ENCODE results near the gene ARHGAP21. TPM values are rescaled to one million over a fixed set of nuclear protein-coding genes. Genes with fewer than 3 reads are reported as not detected.

The ARHGAP21 gene
- total RNA-seq, 4 donors from 2014 or later: 83.2 to 118 (median 86.3) TPM

- H3K4me3 ChIP-seq (replicated peaks in 1 of 3): no peak overlapping the region
These were observed 24.5 kb upstream of the ARHGAP21 start for GRCh38 chr10:24748214-24748613.

GRCh38 chr10:24744946-24745345 lies 21.3 kb upstream of the ARHGAP21 start:
- no peaks in the 10 kb centered on the region for H3K9me3 ChIP-seq
- 34 to 41% methylated on average over 3 of the region's 3 CpGs for WGBS, 2 donors
- H3K36me3 ChIP-seq: no peaks in the 10 kb centered on the region
- intact Hi-C loops (cut with DNase I): no loop called here
- no peak overlapping the region for H3K27ac ChIP-seq
- H3K4me3 ChIP-seq (replicated peaks in 1 of 3): no peak overlapping the region
- no peaks in the 10 kb centered on the region for H3K4me1 ChIP-seq
- no peak for DNase-seq
- TF ChIP-seq POLR2A (IDR thresholded peaks at IDR 0.05) (no peak), CTCF (IDR thresholded peaks at IDR 0.05) (no peak)
- H3K27me3 ChIP-seq: no peaks in the 10 kb centered on the region

More at GRCh38 chr10:24748214-24748613, 24.5 kb upstream of the ARHGAP21 start:
- intact Hi-C loops (cut with DNase I): no loop called here
- WGBS, 2 donors: 91 to 94% methylated on average over 4 of the region's 4 CpGs
- TF ChIP-seq CTCF (IDR thresholded peaks at IDR 0.05) (no peak), POLR2A (IDR thresholded peaks at IDR 0.05) (no peak)
- Histone ChIP-seq H3K27me3 (no peaks in the 10 kb centered on the region), H3K27ac (no peak overlapping the region), H3K36me3 (no peaks in the 10 kb centered on the region), H3K9me3 (no peaks in the 10 kb centered on the region), H3K4me1 (no peaks in the 10 kb centered on the region)
- no peak for DNase-seq

DNA sequence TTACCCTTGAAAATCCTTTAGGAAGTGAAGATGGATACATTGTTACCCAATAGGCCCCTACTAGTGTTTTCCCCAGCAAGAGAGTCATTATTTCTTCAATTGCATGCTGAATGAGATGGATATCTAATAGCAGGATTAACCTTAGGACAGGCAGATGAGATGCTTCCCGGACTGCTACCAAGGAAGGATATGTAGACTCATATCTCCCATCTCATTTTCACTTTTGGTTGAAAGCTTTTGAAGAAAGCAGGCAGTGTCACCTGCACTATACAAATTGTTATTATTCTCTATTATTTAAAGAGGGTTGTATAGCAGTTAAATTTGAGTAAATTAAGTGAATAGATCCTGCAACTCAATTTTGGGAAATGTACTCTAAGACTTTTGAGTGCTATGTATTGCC lies 17.0 kb upstream of the ARHGAP21 start:
- no peak for DNase-seq
- Histone ChIP-seq H3K9me3 (no peaks in the 10 kb centered on the region), H3K27ac (no peak overlapping the region), H3K36me3 (no peaks in the 10 kb centered on the region), H3K27me3 (no peaks in the 10 kb centered on the region), H3K4me1 (no peaks in the 10 kb centered on the region), H3K4me3 (replicated peaks in 1 of 3) (no peak overlapping the region)
- no peak for TF ChIP-seq POLR2A (IDR thresholded peaks at IDR 0.05)
- no peak for TF ChIP-seq CTCF (IDR thresholded peaks at IDR 0.05)
- intact Hi-C loops (cut with DNase I): no loop called here
- 95 to 98% methylated on average over 1 of the region's 1 CpG for WGBS, 2 donors

GRCh38 chr10:24737001-24737400 lies 13.3 kb upstream of the ARHGAP21 start:
- DNase-seq: no peak
- Histone ChIP-seq H3K4me3 (replicated peaks in 1 of 3) (no peak overlapping the region), H3K36me3 (no peaks in the 10 kb centered on the region), H3K27ac (no peak overlapping the region), H3K27me3 (no peaks in the 10 kb centered on the region), H3K4me1 (no peaks in the 10 kb centered on the region), H3K9me3 (no peaks in the 10 kb centered on the region)
- TF ChIP-seq POLR2A (IDR thresholded peaks at IDR 0.05): no peak
- no peak for TF ChIP-seq CTCF (IDR thresholded peaks at IDR 0.05)
- intact Hi-C loops (cut with DNase I): no loop called here

- no peak overlapping the region for H3K4me3 ChIP-seq (replicated peaks in 1 of 3)
- no peaks in the 10 kb centered on the region for H3K9me3 ChIP-seq
- H3K36me3 ChIP-seq: no peaks in the 10 kb centered on the region
- no peaks in the 10 kb centered on the region for H3K4me1 ChIP-seq
- no peak for TF ChIP-seq POLR2A (IDR thresholded peaks at IDR 0.05)
- no peak for TF ChIP-seq CTCF (IDR thresholded peaks at IDR 0.05)
- intact Hi-C loops (cut with DNase I): no loop called here
- no peak for DNase-seq
- no peaks in the 10 kb centered on the region for H3K27me3 ChIP-seq
- H3K27ac ChIP-seq: no peak overlapping the region
- 79 to 86% methylated on average over 1 of the region's 1 CpG for WGBS, 2 donors
These were observed 8.3 kb upstream of the ARHGAP21 start for GRCh38 chr10:24731942-24732341.

All from thyroid gland (tissue), 4 donors.